Ishikawa (cell line): ENCODE measurements around the gene FHIT.

Source experiments
- CEBPB ChIP-seq: IDR thresholded peaks from 2 replicates; pipeline ENCODE4 v1.6.1; 2012
- CREB1 ChIP-seq: IDR thresholded peaks from 2 replicates; pipeline ENCODE4 v1.6.1; 2012; ENCODE audit warnings: low read depth
- EGR1 ChIP-seq: IDR thresholded peaks from 2 replicates; pipeline ENCODE4 v1.6.1; 2012
- EP300 ChIP-seq: IDR thresholded peaks from 2 replicates; pipeline ENCODE4 v1.6.1; 2012; ENCODE audit warnings: borderline replicate concordance
- FOXM1 ChIP-seq: IDR thresholded peaks from 2 replicates; pipeline ENCODE4 v1.6.1; 2012; ENCODE audit warnings: low read depth, borderline replicate concordance
- NFIC ChIP-seq: IDR thresholded peaks from 2 replicates; pipeline ENCODE4 v1.6.1; 2012
- RAD21 ChIP-seq: IDR thresholded peaks from 2 replicates; pipeline ENCODE4 v1.6.1; 2012; ENCODE audit warnings: low read depth
- TAF1 ChIP-seq: IDR thresholded peaks from 2 replicates; pipeline ENCODE4 v1.6.1; 2012; ENCODE audit warnings: low read depth, mild to moderate bottlenecking
- TCF12 ChIP-seq: IDR thresholded peaks from 2 replicates; pipeline ENCODE4 v1.6.1; 2012; ENCODE audit warnings: low read depth
- TEAD4 ChIP-seq: IDR thresholded peaks from 2 replicates; pipeline ENCODE4 v1.6.1; 2012
- YY1 ChIP-seq: IDR thresholded peaks from 2 replicates; pipeline ENCODE4 v1.6.1; 2012; ENCODE audit warnings: low read depth
- ZBTB7A ChIP-seq: IDR thresholded peaks from 2 replicates; pipeline ENCODE4 v1.6.1; 2012; ENCODE audit warnings: low read depth
- TF ChIP-seq, protein P1 (sequence below): IDR thresholded peaks from 2 replicates; pipeline ENCODE4 v1.6.1; 2012
- TF ChIP-seq, protein P2 (sequence below): IDR thresholded peaks from 2 replicates; pipeline ENCODE4 v1.6.1; 2012
- TF ChIP-seq, protein P3 (sequence below): IDR thresholded peaks from 2 replicates; pipeline ENCODE4 v1.6.1; 2012; ENCODE audit warnings: low read depth, mild to moderate bottlenecking

The FHIT gene

DNA sequence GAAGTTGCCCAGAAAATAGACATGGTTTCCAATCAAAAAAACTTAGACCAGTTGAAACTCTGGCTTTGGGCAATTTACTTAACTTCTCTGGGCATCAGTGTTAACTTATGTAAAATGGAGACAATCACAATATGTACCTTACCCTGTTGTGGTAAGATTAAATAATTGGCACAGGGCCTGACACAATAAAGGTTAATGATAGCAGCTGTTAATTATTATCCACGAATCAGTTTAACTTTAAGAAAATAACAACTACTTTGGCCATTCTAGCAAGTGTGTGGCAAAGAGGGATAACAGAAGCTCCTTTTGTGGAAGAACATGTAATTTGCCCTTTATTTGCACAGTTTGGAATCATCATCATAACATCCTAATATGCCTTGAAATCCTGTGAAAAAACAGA lies 787.6 kb downstream of the FHIT start:
- no peak for TF ChIP-seq RAD21
- TF ChIP-seq YY1: no peak
- TF ChIP-seq TCF12: no peak
- no peak for TF ChIP-seq EP300
- TF ChIP-seq CREB1: no peak
- TF ChIP-seq, protein P1, sequence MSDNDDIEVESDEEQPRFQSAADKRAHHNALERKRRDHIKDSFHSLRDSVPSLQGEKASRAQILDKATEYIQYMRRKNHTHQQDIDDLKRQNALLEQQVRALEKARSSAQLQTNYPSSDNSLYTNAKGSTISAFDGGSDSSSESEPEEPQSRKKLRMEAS: no peak
- no peak for TF ChIP-seq TEAD4
- TF ChIP-seq TAF1: no peak
- TF ChIP-seq, protein P2, sequence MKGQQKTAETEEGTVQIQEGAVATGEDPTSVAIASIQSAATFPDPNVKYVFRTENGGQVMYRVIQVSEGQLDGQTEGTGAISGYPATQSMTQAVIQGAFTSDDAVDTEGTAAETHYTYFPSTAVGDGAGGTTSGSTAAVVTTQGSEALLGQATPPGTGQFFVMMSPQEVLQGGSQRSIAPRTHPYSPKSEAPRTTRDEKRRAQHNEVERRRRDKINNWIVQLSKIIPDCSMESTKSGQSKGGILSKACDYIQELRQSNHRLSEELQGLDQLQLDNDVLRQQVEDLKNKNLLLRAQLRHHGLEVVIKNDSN: no peak
- no peak for TF ChIP-seq NFIC
- TF ChIP-seq, protein P3, sequence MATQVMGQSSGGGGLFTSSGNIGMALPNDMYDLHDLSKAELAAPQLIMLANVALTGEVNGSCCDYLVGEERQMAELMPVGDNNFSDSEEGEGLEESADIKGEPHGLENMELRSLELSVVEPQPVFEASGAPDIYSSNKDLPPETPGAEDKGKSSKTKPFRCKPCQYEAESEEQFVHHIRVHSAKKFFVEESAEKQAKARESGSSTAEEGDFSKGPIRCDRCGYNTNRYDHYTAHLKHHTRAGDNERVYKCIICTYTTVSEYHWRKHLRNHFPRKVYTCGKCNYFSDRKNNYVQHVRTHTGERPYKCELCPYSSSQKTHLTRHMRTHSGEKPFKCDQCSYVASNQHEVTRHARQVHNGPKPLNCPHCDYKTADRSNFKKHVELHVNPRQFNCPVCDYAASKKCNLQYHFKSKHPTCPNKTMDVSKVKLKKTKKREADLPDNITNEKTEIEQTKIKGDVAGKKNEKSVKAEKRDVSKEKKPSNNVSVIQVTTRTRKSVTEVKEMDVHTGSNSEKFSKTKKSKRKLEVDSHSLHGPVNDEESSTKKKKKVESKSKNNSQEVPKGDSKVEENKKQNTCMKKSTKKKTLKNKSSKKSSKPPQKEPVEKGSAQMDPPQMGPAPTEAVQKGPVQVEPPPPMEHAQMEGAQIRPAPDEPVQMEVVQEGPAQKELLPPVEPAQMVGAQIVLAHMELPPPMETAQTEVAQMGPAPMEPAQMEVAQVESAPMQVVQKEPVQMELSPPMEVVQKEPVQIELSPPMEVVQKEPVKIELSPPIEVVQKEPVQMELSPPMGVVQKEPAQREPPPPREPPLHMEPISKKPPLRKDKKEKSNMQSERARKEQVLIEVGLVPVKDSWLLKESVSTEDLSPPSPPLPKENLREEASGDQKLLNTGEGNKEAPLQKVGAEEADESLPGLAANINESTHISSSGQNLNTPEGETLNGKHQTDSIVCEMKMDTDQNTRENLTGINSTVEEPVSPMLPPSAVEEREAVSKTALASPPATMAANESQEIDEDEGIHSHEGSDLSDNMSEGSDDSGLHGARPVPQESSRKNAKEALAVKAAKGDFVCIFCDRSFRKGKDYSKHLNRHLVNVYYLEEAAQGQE: no peak
- no peak for TF ChIP-seq ZBTB7A
- TF ChIP-seq FOXM1: no peak
- TF ChIP-seq EGR1: no peak
- no peak for TF ChIP-seq CEBPB

DNA sequence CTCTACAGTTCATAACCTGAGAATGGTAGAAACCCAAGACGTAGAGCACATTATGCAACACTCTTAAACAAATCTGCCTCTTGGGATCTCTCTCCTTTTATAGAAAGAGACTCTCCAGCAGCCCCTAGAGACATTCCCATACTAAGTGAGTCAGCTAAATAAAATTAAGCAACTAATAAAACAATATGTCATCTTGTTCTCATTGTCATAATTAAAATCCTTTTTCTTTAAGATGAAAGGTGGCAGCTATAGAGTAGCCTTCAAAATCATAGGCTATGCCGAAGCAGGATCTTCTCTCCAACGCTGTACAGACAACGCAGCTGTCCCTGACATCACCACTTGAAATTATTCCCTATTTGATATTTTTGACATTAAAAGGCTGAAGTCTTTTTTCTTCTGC lies 790.0 kb downstream of the FHIT start:
- TF ChIP-seq, protein P2: no peak
- TF ChIP-seq TEAD4 (no peak), FOXM1 (no peak), YY1 (no peak), TCF12 (no peak), RAD21 (no peak), ZBTB7A (no peak), CEBPB (no peak), CREB1 (no peak), TAF1 (no peak), EP300 (no peak), NFIC (no peak), EGR1 (no peak)
- TF ChIP-seq, protein P1: no peak
- TF ChIP-seq, protein P3: no peak

DNA sequence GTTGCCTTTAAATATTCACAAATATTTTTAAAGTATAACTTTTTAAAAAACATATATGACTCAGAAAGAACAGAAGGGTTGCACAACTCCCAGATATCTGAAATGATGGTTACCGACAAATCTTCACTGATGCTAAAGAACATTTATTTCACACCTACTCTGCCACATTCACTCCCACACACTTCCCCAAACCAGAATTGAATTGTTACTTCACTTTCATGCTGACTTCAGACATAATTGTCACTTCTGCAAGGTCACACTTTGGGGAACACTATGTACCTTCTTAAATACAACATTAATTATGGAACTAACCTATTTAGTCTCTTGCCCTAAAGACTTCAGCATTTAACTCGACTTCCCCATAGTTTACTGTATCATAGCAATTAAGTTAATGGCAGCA lies 795.1 kb downstream of the FHIT start:
- TF ChIP-seq ZBTB7A (no peak), RAD21 (no peak), CREB1 (no peak), TEAD4 (no peak), YY1 (no peak), FOXM1 (no peak), NFIC (no peak), TCF12 (no peak), CEBPB (no peak), EGR1 (no peak), EP300 (no peak), TAF1 (no peak)
- TF ChIP-seq, protein P3: no peak
- TF ChIP-seq, protein P1: no peak
- TF ChIP-seq, protein P2: no peak

DNA sequence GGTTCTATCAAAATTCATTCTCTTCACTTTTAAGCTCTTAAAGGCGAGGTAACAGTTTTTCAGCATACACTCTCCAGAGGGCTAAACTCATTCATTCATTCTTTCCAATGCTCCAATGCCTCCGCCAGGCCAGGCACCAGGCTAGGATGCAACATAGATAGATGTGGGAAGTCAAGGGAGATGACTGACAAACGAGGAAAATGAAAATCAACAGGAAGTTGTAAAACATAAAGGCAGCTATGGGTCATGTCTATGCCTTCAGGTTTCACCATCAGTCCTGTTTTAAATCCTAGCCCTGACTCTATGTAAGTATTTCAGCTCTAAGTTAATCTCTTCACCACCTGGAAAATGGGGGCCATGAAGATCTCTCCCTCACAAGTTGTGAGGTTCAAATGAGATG lies 797.9 kb downstream of the FHIT start:
- TF ChIP-seq TCF12: no peak
- TF ChIP-seq NFIC: no peak
- no peak for TF ChIP-seq FOXM1
- no peak for TF ChIP-seq TAF1
- no peak for TF ChIP-seq EP300
- no peak for TF ChIP-seq ZBTB7A
- TF ChIP-seq EGR1: no peak
- TF ChIP-seq, protein P2: no peak
- TF ChIP-seq, protein P3: no peak
- no peak for TF ChIP-seq RAD21
- no peak for TF ChIP-seq YY1
- TF ChIP-seq CREB1: no peak
- TF ChIP-seq, protein P1: no peak
- no peak for TF ChIP-seq TEAD4
- no peak for TF ChIP-seq CEBPB
